ENCODE measurements around the gene ZBED3.

DNA sequence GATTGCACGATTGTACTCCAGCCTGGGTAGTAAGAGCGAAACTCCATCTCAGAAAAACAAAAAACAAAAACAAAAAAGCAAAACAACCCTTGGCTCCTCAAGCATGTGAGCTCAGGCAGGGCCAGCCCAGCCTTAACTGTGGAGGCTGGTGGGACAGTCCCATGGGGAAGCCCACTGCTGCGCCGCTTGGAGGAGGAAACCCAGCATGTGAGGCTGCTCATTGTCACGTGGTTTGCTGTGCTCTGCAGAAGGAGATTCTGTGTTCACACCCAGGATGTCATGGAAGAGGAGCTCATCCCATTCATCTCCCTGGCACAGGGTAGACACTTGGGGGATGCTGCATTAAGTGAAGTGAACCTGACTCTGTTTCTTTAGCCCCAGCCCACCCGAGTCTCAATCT lies 4.0 kb downstream of the ZBED3 start:
- no peak for TF ChIP-seq TOX (CRISPR knock-in tag; IDR thresholded peaks at IDR 0.05; ENCODE audit: borderline replicate concordance)
- no peak for TF ChIP-seq ARNTL (CRISPR knock-in tag; IDR thresholded peaks at IDR 0.05; ENCODE audit: borderline replicate concordance, low read depth)
- no peak for TF ChIP-seq CSDC2 (CRISPR knock-in tag; IDR thresholded peaks at IDR 0.05)
- no peak for TF ChIP-seq OSR1 (CRISPR knock-in tag; IDR thresholded peaks at IDR 0.05)
- TF ChIP-seq, protein P1, sequence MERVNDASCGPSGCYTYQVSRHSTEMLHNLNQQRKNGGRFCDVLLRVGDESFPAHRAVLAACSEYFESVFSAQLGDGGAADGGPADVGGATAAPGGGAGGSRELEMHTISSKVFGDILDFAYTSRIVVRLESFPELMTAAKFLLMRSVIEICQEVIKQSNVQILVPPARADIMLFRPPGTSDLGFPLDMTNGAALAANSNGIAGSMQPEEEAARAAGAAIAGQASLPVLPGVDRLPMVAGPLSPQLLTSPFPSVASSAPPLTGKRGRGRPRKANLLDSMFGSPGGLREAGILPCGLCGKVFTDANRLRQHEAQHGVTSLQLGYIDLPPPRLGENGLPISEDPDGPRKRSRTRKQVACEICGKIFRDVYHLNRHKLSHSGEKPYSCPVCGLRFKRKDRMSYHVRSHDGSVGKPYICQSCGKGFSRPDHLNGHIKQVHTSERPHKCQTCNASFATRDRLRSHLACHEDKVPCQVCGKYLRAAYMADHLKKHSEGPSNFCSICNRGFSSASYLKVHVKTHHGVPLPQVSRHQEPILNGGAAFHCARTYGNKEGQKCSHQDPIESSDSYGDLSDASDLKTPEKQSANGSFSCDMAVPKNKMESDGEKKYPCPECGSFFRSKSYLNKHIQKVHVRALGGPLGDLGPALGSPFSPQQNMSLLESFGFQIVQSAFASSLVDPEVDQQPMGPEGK (CRISPR knock-in tag; IDR thresholded peaks at IDR 0.05; ENCODE audit: borderline replicate concordance) = no peak
